ENCODE measurements around the gene RBM12. TPM values are rescaled to one million over a fixed set of nuclear protein-coding genes. Genes with fewer than 3 reads are reported as not detected.

Gene RBM12
- total and polyA plus RNA-seq, 2 donors (not counting 3 experiments of a cell fraction or from before 2014, with no cell fraction given), result 98.0 to 121 TPM

- no peaks in the 10 kb centered on the region for H3K27me3 ChIP-seq (ENCODE audit: control insufficient read depth in 2 of 2, insufficient read depth in 2 of 2, low read length in 2 of 2)
- FAIRE-seq, result no peak
- DNase-seq (ENCODE audit: low read depth, low spot score), result no peak
- H3K4me2 ChIP-seq (ENCODE audit: insufficient read depth, low read length), result peak within 1 kb of the TSS; percentile 71
- peak within 1 kb of the TSS; percentile 80 for H3K9ac ChIP-seq (replicated peaks; ENCODE audit: extremely low read depth, insufficient read depth, low read length)
- ChIA-PET CTCF (interaction anchor here (0.6 to 5.5 kb wide), 8 partner anchors 8 to 126 kb away, joined by 3 to 28 read pairs (median 4); partner anchors contain the start of genes CPNE1, RBM12 and RBM39), POLR2A (interaction anchor here (1.2 to 1.8 kb wide), 2 partner anchors 20 to 126 kb away, joined by 5 read pairs; partner anchors contain the start of gene RBM39)
- H4K20me1 ChIP-seq (replicated peaks; ENCODE audit: control insufficient read depth, extremely low read depth, insufficient read depth, low read length), result no peaks in the 10 kb centered on the region
- peak within 1 kb of the TSS; percentile 81 for H3K27ac ChIP-seq (ENCODE audit: insufficient read depth, low read depth, low read length)
- no peaks in the 10 kb centered on the region for H3K9me1 ChIP-seq (replicated peaks; ENCODE audit: control insufficient read depth, extremely low read depth, insufficient read depth, low read length)
- intact Hi-C loops (cut with micrococcal nuclease) (loop anchor here (1.0 to 10.0 kb wide), 7 partner anchors 15 to 444 kb away; partner anchors contain the start of genes CPNE1, ERGIC3, PROCR and RBM12), dilution Hi-C loops (cut with MboI; ENCODE audit: extremely low pct_ligation_motif_present, low sequenced_read_pairs) (no loop called here)
- H2AFZ ChIP-seq (ENCODE audit: low read depth, low read length), result peak within 1 kb of the TSS; percentile 77
- no peaks in the 10 kb centered on the region for H3K9me3 ChIP-seq (replicated peaks; ENCODE audit: control insufficient read depth, insufficient read depth, low read length)
- peaks cover 25% of the 10 kb centered on the region for H3K4me1 ChIP-seq (ENCODE audit: control insufficient read depth, extremely low read depth, insufficient read depth, low read length)
- peak within 1 kb of the TSS; percentile 8 to 56 (median 46) for H3K4me3 ChIP-seq (replicated peaks in 1 of 3; ENCODE audit: insufficient read depth in 1 of 3, low read depth in 1 of 3, low read length in 3 of 3)
- H3K36me3 ChIP-seq (ENCODE audit: control insufficient read depth in 2 of 2, extremely low read depth in 1 of 2, insufficient read depth in 2 of 2, low read length in 2 of 2), result no peaks in the 10 kb centered on the region
- no peaks in the 10 kb centered on the region for H3K79me2 ChIP-seq (ENCODE audit: control insufficient read depth, insufficient read depth, low read length)
- TSS peak; percentile 49 for BruUV-seq (replicated peaks)
- TF ChIP-seq MYC (IDR thresholded peaks at IDR 0.05; ENCODE audit: low read depth, low read length) (no peak), MAX (IDR thresholded peaks at IDR 0.05; ENCODE audit: insufficient read depth, insufficient read length) (peak; percentile 53), GATA2 (IDR thresholded peaks at IDR 0.05; ENCODE audit: insufficient read depth, insufficient read length, low read depth, low read length) (no peak), POLR2AphosphoS5 (IDR thresholded peaks at IDR 0.05; ENCODE audit: insufficient read depth, low read depth, low read length) (peak; percentile 65), JUN (IDR thresholded peaks at IDR 0.05; ENCODE audit: borderline replicate concordance, insufficient read depth, insufficient read length, low read depth) (no peak), FOS (IDR thresholded peaks at IDR 0.05; ENCODE audit: borderline replicate concordance, insufficient read depth, low read length) (no peak), CTCF (IDR thresholded peaks at IDR 0.05; ENCODE audit: extremely low read depth in 1 of 2, insufficient read depth in 1 of 2, low read depth in 1 of 2, low read length in 2 of 2) (no peak)
Observed at GRCh38 chr20:35615667-35616464, 48.8 kb downstream of the RBM12 start, which contains the start of gene SPAG4. Gene SPAG4, plus strand, starts transcription at chr20:35615829. Its CDS starts 175 bp downstream, at chr20:35616004.

All from endothelial cell of umbilical vein (primary cell).